Activated naive CD4-positive, alpha-beta T cell (primary cell): ENCODE measurements around the gene RNF151.
"Not testable (repeated sequence)": the region's sequence is repeated elsewhere in the genome, so short reads cannot be mapped to it uniquely, and the experiment has no call there.

ENCODE experiments used
- DNase-seq, 4 experiments: peaks; one replicate each; lab custom pipeline; 2025; lab: John Stamatoyannopoulos, UW

RNF151 gene

DNA sequence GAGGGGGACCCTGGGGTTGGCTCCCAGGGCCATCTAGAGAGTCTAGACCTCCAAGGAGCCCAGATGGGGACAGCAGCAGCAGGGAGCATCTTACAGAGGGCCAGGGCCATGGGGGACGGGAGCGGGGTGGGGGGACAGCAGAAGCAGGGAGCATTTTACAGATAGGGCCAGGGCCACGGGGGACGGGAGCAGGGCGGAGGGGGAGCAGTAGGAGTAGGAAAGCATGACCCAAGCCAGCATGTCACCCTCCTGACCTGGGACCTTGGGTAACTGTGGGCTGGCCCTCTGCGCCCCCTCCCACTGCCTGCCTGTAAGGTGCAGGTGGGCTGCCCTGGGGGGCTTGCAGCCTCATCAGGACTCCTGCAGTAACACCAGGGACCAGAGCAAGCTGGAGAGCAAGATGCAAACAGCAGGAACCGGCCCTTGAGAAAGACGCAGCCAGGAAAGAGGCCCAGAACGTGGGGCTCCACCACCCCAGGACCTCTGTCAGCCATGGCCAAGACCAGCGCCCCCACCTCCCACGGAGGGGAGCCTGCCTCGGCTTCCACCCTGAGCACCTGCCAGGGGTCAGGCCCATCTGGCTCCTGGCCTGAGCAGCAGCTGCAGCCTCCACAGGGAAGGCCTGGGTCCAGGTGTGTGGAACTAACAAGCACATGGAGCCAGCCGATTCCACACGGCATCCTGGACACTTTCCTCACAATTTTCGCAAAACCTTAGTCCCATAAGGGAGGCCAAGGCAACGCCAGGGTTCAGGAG, 40.6 kb downstream of the RNF151 start:
- DNase-seq: no peak

DNA sequence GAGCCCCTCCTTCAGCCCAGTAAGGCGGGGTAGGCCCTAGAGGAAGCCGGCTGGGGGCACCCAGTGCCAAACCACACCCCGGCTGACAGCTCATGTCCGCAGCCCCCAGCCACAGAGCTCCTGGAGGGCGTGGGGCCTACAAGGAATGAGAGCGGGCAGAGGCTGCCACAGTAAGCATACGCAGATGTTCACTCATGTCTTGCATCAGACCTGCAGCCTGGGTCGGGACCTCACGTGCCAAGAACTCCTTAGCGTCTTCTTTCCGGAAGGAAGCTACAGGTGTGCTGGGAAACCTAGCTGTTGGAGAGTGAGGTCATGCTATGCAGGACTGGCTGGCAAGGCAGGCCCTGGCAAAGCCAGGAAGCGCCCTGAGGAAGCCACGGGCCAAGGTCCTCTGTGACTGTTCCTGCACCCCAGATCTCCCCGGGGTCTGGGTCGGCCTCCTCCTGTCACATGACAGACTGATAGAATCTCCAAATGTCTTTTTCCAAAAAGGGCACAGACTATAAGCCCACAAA, 41.4 kb downstream of the RNF151 start:
- no peak for DNase-seq

DNA sequence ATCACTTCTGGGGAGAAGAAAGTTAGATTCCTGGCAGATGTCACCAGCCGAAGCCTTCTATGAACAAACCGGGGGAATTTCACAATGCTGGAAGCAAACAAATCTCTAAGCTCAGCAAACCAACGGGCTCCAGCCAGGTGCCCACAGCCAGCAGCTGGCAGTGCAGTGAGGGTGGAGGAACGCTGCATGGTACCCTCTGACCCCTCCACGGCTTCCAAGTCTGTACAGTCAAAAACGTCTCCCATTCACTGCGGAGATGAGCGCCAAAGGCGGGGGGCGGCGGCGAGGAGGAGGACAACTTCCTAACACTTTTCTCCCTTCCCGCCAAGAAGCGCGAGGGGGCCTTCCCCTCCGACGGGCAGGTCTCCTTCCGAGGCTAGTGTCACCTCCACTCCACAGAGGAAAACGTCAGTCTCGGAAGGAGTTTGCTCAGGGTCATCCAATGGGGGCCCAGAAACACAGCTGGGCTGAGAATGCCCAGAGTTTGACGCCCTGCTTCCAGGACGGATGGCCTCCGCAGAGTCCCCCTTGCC, 42.0 kb downstream of the RNF151 start:
- DNase-seq: no peak

GRCh38 chr16:2009164-2009711, 42.6 kb downstream of the RNF151 start:
- no peak for DNase-seq

- DNase-seq: peak; percentile 34 to 78 (median 54)
Observed at GRCh38 chr16:2009791-2010510, 43.3 kb downstream of the RNF151 start, which contains the start of gene ZNF598. ZNF598 (minus strand) TSS chr16:2009821.

GRCh38 chr16:2011726-2012125, 45.1 kb downstream of the RNF151 start:
- not testable (repeated sequence) for DNase-seq

DNA sequence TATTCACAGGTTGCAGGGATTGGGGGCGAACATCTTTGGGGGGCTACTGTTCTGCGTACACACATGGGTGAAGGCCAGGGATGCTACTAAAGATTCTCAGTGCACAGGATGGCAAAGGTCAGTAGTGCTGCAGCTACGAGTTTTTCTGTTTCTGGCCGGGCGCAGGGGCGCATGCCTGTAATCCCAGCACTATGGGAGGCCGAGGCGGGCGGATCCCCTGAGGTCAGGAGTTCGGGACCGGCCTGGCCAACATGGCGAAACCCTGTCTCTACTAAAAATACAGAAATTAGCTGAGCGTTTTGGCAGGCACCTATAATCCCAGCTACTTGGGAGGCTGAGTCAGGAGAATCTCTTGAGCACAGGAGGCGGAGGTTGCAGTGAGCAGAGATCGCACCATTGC, 46.9 kb downstream of the RNF151 start:
- no peak for DNase-seq

DNA sequence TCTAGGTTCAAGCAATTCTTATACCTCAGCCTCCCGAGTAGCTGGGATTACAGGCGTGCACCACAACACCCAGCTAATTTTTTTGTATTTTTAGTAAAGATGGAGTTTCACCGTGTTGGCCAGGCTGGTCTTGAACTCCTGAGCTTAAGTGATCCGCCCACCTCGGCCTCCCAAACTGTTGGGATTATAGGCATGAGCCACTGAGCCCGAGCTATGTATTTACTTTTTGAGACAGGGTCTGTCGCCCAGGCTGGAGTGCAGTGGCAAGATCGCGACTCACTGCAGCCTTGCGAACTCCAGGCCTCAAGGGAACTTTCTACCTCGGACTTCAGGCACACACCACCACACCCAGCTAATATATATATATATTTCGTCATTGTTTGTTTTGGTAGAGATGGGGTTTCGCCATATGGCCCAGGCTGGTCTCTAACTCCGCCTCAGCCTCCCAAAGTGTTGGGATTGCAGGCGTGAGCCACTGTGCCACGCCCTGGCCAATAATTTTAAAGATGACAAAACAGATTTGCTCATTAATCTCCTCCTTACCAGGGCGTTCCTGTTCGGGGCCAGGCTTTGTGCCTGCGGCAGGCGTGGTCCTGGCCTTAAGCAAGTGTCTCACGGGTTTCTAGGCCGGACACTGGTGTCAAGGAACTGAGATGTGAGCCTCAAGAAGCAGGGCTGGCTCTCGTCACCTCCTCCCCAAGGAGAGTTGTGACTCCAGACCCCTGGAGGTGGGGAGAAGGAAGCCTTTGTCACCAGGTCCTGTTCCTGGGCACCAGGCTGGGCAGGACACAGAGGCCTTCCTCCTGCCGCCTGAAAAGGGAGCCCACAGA, 48.7 kb downstream of the RNF151 start:
- DNase-seq: no peak

DNA sequence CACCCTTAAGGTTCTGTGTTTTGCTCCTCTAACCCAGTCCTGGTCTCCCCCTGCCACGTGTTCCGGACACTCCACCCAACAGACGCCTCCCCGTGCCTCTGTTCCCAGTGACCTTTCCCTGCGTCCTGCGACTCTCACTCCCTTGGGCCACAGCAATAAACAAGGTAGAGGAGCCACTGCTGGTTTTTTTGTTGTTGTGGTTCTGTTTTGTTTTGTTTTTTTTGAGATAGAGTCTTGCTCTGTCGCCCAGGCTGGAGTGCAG, 49.2 kb downstream of the RNF151 start:
- DNase-seq: no peak

DNA sequence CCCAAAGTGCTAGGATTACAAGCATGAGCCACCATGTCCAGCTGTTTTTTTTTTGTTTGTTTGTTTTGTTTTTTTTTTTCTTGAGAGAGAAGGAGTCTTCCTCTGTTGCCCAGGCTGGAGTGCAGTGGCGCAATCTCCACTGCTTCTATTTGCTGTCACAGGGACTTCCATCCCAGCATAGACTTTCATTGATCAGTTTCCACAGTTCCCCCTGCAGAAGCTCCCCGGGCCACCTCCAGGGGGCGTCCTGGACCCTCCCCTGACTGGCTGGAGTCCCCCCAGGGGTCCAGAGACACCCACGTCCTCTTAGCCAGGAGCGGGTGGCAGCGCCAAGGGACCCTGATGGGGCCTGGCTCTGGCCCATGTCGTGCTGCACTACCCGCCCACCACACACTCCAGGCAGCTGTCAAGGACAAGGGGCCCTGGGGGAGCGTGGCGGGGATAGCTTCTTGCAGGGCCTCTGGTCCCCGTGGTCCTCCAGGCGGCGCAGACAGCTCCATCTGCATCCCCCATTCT, 49.8 kb downstream of the RNF151 start:
- DNase-seq: no peak
